ENCODE results near the gene TEX2.

GRCh38 chr17:64205804-64206203 lies 57.3 kb downstream of the TEX2 start:
- TF ChIP-seq EP300 (IDR thresholded peaks at IDR 0.05; ENCODE audit: borderline replicate concordance) (no peak), CREB1 (IDR thresholded peaks at IDR 0.05; ENCODE audit: low read depth) (no peak), CEBPB (IDR thresholded peaks at IDR 0.05) (no peak), TAF1 (IDR thresholded peaks at IDR 0.05; ENCODE audit: low read depth) (no peak), USF1 (IDR thresholded peaks at IDR 0.05) (no peak), TEAD4 (IDR thresholded peaks at IDR 0.05) (no peak), REST (IDR thresholded peaks at IDR 0.05; ENCODE audit: low read depth) (no peak), YY1 (IDR thresholded peaks at IDR 0.05; ENCODE audit: low read depth) (no peak)
